Fibroblast of mammary gland (primary cell): ENCODE measurements around the gene NXT1.
"Not testable (repeated sequence)": the region's sequence is repeated elsewhere in the genome, so short reads cannot be mapped to it uniquely, and the experiment has no call there.

Experiments used
- DNase-seq: peaks from one replicate; pipeline ENCODE4 v3.0.0-alpha.2; 2010; ENCODE audit warnings: low read depth
- H3K4me3 ChIP-seq: 2 replicates; pipeline ENCODE4 v1.5.1; 2011; ENCODE audit warnings: low read depth, mild to moderate bottlenecking, low read length, moderate library complexity; ENCODE audit not compliant: control insufficient read depth
- CTCF ChIP-seq: conservative IDR thresholded peaks from 2 replicates; pipeline ENCODE4 v1.5.1; 2011; ENCODE audit warnings: low read depth, low read length, inconsistent platforms; ENCODE audit not compliant: control insufficient read depth, insufficient read depth

Gene NXT1

GRCh38 chr20:23339986-23340385 lies 10.6 kb upstream of the NXT1 start:
- TF ChIP-seq CTCF: no peak
- no peak for DNase-seq
- H3K4me3 ChIP-seq: no peak overlapping the region

GRCh38 chr20:23340524-23340923 lies 10.1 kb upstream of the NXT1 start:
- peak; percentile 74 for TF ChIP-seq CTCF
- no peak overlapping the region for H3K4me3 ChIP-seq
- peak; percentile 76 for DNase-seq

GRCh38 chr20:23341073-23341472 lies 9.5 kb upstream of the NXT1 start:
- no peak overlapping the region for H3K4me3 ChIP-seq
- no peak for DNase-seq
- no peak for TF ChIP-seq CTCF

GRCh38 chr20:23343590-23343989 lies 7.0 kb upstream of the NXT1 start:
- no peak overlapping the region for H3K4me3 ChIP-seq
- DNase-seq: no peak
- no peak for TF ChIP-seq CTCF

- H3K4me3 ChIP-seq: no peak overlapping the region
- no peak for DNase-seq
- no peak for TF ChIP-seq CTCF
Observed at GRCh38 chr20:23344336-23344735, 6.3 kb upstream of the NXT1 start.

- no peak for TF ChIP-seq CTCF
- H3K4me3 ChIP-seq: no peak overlapping the region
- no peak for DNase-seq
Observed at GRCh38 chr20:23346002-23346401, 4.6 kb upstream of the NXT1 start.

GRCh38 chr20:23347791-23348190 lies 2.8 kb upstream of the NXT1 start:
- no peak for TF ChIP-seq CTCF
- no peak for DNase-seq

GRCh38 chr20:23348510-23348909 lies 2.1 kb upstream of the NXT1 start:
- not testable (repeated sequence) for DNase-seq, H3K4me3 ChIP-seq

More at GRCh38 chr20:23347791-23348190, 2.8 kb upstream of the NXT1 start:
- H3K4me3 ChIP-seq: no peak overlapping the region
